ENCODE measurements around the gene VDR. TPM values are rescaled to one million over a fixed set of nuclear protein-coding genes. Genes with fewer than 3 reads are reported as not detected.

Gene VDR
- total RNA-seq, 1 donor: 8.2 TPM

DNA sequence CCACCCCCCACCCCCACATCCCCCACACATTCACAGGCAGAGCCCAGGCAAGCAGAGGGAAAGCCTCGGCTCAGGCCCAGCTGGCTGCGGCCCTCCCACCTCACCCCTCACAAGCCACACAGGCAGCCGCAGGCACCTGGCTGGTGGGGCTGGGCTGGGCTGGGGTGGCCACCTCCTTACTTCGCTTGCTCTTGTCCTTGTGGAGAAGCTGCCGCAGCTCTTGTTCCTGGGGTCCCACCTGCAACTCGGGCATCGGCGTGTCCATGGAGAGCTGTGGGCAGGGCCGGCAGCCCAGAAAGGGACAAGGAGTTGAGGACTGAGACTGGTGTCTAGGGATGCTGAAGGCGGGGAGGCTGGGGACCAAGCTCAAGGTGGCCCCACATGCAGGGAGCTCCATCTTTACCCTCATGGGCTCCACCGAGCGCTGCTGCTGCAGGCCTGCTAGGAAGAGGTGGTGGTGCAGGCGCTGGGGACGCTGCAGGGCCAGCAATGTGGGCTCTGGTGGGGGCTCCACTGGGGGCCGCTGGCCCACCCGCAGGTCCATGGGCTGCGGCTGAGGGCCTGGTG lies 106.3 kb downstream of the VDR start:
- DNase-seq (ENCODE audit: low read depth): no peak
- TF ChIP-seq, protein P1, sequence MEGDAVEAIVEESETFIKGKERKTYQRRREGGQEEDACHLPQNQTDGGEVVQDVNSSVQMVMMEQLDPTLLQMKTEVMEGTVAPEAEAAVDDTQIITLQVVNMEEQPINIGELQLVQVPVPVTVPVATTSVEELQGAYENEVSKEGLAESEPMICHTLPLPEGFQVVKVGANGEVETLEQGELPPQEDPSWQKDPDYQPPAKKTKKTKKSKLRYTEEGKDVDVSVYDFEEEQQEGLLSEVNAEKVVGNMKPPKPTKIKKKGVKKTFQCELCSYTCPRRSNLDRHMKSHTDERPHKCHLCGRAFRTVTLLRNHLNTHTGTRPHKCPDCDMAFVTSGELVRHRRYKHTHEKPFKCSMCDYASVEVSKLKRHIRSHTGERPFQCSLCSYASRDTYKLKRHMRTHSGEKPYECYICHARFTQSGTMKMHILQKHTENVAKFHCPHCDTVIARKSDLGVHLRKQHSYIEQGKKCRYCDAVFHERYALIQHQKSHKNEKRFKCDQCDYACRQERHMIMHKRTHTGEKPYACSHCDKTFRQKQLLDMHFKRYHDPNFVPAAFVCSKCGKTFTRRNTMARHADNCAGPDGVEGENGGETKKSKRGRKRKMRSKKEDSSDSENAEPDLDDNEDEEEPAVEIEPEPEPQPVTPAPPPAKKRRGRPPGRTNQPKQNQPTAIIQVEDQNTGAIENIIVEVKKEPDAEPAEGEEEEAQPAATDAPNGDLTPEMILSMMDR (IDR thresholded peaks at IDR 0.05; ENCODE audit: insufficient read depth, low read depth, low read length): no peak
- H3K4me3 ChIP-seq (ENCODE audit: low read depth, low read length): no peak overlapping the region

DNA sequence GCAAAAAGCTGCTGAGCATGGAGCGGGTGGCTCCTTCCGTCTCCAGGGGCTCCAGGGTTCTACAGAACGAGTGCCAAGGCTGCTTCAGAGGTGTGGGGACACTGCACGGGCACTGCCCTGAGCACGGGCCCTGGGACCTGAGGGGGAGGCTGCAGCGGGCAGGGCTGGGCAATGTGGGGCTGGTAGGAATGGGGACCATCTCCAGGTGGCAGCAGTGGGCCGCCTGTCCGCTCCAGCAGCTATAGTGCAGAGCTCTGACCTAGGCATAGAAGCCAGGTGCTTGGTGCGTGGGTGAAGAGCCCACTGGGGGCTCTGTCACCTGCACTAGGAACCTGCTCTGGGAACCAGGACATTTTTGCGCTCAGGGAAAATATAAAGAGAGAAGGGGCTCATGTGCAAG lies 107.4 kb downstream of the VDR start:
- no peak for DNase-seq (ENCODE audit: low read depth)
- TF ChIP-seq, protein P1 (IDR thresholded peaks at IDR 0.05; ENCODE audit: insufficient read depth, low read depth, low read length): peak; percentile 35
- H3K4me3 ChIP-seq (ENCODE audit: low read depth, low read length): no peak overlapping the region

DNA sequence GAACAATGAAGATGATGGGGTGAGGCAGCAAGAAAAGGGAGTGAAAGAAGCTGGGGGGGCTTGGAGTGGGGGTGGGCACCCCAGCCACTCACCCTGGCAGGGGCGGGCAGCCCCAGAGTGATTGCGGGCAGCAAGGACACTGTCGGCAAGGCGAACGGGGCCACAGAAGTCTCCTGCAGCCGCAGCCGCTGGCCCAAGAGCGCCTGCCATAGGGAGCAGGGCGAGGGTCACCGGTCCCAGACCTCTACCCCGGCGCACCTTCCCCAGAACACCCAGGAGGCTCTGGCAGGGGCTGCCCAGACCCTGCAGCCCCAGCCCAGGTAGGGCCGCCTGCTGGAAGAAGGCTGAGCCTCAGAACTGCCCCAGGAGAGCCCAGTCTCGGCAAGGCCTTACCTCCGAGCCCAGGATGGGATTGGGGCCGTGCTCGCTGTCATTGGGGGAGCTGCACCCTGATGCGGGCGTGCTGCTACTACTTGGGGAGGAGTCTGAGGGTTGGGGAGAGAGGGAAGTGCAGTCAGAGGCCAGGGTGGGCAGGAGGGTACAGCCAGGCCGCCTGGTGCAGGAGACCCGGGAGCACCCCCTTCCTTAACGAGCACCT lies 108.9 kb downstream of the VDR start:
- DNase-seq (ENCODE audit: low read depth): no peak
- no peak overlapping the region for H3K4me3 ChIP-seq (ENCODE audit: low read depth, low read length)
- TF ChIP-seq, protein P1 (IDR thresholded peaks at IDR 0.05; ENCODE audit: insufficient read depth, low read depth, low read length): no peak

DNA sequence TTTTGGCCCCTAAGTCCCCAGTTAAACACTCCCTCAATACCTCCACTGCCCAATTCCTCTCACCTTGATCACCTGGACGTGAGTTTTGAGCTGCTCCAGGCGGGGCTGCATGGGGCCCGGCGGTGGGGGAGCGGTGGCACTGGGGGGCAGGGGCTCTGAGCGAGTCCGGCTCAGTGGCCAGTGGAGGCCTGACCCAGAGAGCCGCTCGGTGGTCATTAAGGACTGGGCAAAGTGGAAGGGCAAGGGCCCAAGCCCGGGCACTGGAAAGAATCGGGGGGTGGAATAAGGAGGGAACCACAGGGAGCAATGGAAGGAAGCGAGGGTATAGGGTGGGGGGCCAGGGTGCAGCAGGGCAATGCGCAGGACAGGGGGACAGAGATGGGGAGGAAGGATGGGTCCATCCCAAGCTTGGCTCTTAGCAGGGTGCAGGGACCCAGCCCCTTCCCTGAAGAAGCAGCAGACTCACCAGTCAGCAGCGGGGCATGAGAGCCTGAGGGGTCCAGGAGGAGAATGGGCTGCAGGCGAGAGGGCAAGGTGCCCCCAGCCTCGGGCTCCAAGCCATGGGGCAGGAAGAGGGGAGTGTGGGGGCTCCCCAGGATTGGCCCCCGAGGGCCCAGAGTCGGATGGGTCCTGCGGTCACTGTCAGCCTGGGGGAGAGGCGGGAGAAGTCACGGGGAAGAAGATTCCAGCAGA lies 109.5 kb downstream of the VDR start:
- DNase-seq (ENCODE audit: low read depth): no peak
- TF ChIP-seq, protein P1 (IDR thresholded peaks at IDR 0.05; ENCODE audit: insufficient read depth, low read depth, low read length): no peak
- no peak overlapping the region for H3K4me3 ChIP-seq (ENCODE audit: low read depth, low read length)

DNA sequence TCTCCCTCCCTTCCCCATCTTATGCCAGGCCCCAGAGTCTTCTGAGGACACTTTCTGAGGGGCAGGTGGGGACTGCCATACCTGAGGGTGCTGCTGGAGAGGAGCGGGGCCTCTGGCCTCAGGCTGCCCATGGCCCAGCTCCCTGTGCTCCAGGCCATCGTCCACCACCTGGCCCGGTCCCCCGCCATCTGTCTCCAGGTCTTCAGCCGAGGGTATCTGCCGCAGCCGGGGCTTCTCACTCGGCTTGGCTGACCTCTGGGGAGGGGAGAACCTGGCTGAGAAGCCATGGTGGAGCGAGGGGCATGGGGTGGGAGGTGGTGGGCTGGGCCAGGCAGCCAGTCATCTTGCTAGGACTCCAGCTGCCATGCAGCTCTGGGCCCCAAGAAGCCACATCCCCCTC lies 110.1 kb downstream of the VDR start:
- TF ChIP-seq, protein P1 (IDR thresholded peaks at IDR 0.05; ENCODE audit: insufficient read depth, low read depth, low read length): no peak
- no peak for DNase-seq (ENCODE audit: low read depth)
- no peak overlapping the region for H3K4me3 ChIP-seq (ENCODE audit: low read depth, low read length)

DNA sequence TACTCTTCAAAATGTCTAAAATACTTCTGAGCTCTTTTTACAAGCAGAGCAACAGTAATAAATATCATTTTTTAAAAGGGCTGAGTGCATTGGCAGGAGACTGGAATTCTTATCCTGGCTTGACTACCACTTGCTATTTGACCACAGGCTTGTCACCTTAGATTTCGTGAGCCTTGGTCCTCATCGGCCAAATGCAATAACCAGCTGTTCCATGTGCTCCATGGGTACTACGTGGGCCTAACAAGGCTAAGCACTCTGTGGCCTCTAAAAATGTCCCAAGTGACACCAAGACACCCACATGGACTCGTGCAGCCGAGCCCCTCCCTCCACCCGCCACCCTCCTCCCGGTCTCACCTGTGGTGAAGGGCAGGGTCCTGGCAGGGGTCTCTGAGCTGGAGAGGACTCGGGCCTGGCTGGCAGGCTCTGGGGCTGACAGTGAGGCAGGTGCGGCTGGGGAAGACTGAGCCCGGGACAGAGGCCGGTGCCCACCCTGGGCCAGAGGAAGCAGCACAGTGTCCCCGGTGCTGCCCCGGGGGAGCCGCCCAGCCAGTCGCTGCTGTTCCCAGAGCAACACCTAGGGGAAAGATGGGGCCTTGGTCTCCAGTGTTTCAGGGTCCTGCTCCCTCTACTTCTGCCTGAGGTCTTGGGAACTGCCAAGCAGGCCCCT lies 111.6 kb downstream of the VDR start:
- DNase-seq (ENCODE audit: low read depth): no peak
- TF ChIP-seq, protein P1 (IDR thresholded peaks at IDR 0.05; ENCODE audit: insufficient read depth, low read depth, low read length): no peak
- H3K4me3 ChIP-seq (ENCODE audit: low read depth, low read length): no peak overlapping the region

Data from fibroblast of villous mesenchyme (primary cell).